Liver (tissue), 9 donors: ENCODE data around the gene RTP5. TPM values are rescaled to one million over a fixed set of nuclear protein-coding genes. Genes with fewer than 3 reads are reported as not detected.
"Not testable (repeated sequence)": the region's sequence is repeated elsewhere in the genome, so short reads cannot be mapped to it uniquely, and the experiment has no call there.

ENCODE experiments used
- DNase-seq: peaks from one replicate; pipeline ENCODE4 v3.0.0-alpha.2; 2017; ENCODE audit warnings: low spot score
- H3K27ac ChIP-seq, 2 donors: one replicate each; pipeline ENCODE4 v1.7.0; 2013; ENCODE audit warnings: inconsistent platforms in 2 of 2, low read length in 2 of 2, control low read depth in 1 of 2, low read depth in 1 of 2, mild to moderate bottlenecking in 1 of 2
- H3K27me3 ChIP-seq, 4 donors: one replicate each; pipeline versions ENCODE4 v1.6.1 to v1.7.0; 2013; ENCODE audit warnings: low read length in 3 of 4, inconsistent platforms in 1 of 4, mild to moderate bottlenecking in 1 of 4, moderate library complexity in 1 of 4; ENCODE audit not compliant: control insufficient read depth in 4 of 4, insufficient read depth in 4 of 4
- H3K36me3 ChIP-seq, 4 donors: one replicate each; pipeline versions ENCODE4 v1.6.1 to v1.7.0; 2013; ENCODE audit warnings: low read length in 3 of 4, mild to moderate bottlenecking in 3 of 4, low read depth in 1 of 4, moderate library complexity in 1 of 4; ENCODE audit not compliant: control insufficient read depth in 4 of 4, insufficient read depth in 3 of 4
- H3K4me1 ChIP-seq, 4 donors: one replicate each; pipeline versions ENCODE4 v1.6.1 to v1.7.0; 2013; ENCODE audit warnings: low read length in 3 of 4, mild to moderate bottlenecking in 3 of 4, moderate library complexity in 1 of 4; ENCODE audit not compliant: control insufficient read depth in 4 of 4, insufficient read depth in 4 of 4
- H3K4me3 ChIP-seq, 3 donors: one replicate each; pipeline versions ENCODE4 v1.6.1 to v1.7.0; 2013; ENCODE audit warnings: low read length in 3 of 3, control low read depth in 1 of 3, low read depth in 1 of 3, mild to moderate bottlenecking in 1 of 3
- H3K9ac ChIP-seq, 2 donors: one replicate each; pipeline ENCODE4 v1.7.0; 2013; ENCODE audit warnings: low read length in 2 of 2, mild to moderate bottlenecking in 2 of 2, moderate library complexity in 2 of 2, control low read depth in 1 of 2, low read depth in 1 of 2
- H3K9me3 ChIP-seq, 4 donors: one replicate each; pipeline versions ENCODE4 v1.6.1 to v1.7.0; 2013; ENCODE audit warnings: low read length in 3 of 4; ENCODE audit not compliant: control insufficient read depth in 4 of 4
- ATF3 ChIP-seq: IDR thresholded peaks from 2 replicates; pipeline ENCODE4 v1.6.1; 2016; ENCODE audit warnings: antibody characterized with exemption
- EGR1 ChIP-seq, 2 donors: IDR thresholded peaks; 2 replicates each; pipeline ENCODE4 v1.6.1; 2016 to 2018; ENCODE audit warnings: antibody characterized with exemption in 2 of 2, low read depth in 2 of 2
- FOXA1 ChIP-seq: IDR thresholded peaks from 2 replicates; pipeline ENCODE4 v1.6.1; 2016; ENCODE audit warnings: antibody characterized with exemption
- GABPA ChIP-seq, 2 donors: IDR thresholded peaks in 1 of 2; conservative IDR thresholded peaks in 1 of 2; 2 replicates each; pipeline ENCODE4 v1.6.1; 2016; ENCODE audit warnings: antibody characterized with exemption in 2 of 2, mild to moderate bottlenecking in 1 of 2, moderate library complexity in 1 of 2
- HNF4A ChIP-seq, 2 donors: conservative IDR thresholded peaks; 2 replicates each; pipeline ENCODE4 v1.6.1; 2016; ENCODE audit warnings: antibody characterized with exemption in 2 of 2, mild to moderate bottlenecking in 2 of 2
- HNF4G ChIP-seq: IDR thresholded peaks from 2 replicates; pipeline ENCODE4 v1.6.1; 2016; ENCODE audit warnings: antibody characterized with exemption
- JUND ChIP-seq, 2 donors: IDR thresholded peaks; 2 replicates each; pipeline ENCODE4 v1.6.1; 2016; ENCODE audit warnings: antibody characterized with exemption in 2 of 2
- NR2F2 ChIP-seq: IDR thresholded peaks from 2 replicates; pipeline ENCODE4 v1.6.1; 2016; ENCODE audit warnings: antibody characterized with exemption
- TAF1 ChIP-seq: conservative IDR thresholded peaks from 2 replicates; pipeline ENCODE4 v1.6.1; 2016; ENCODE audit warnings: antibody characterized with exemption, mild to moderate bottlenecking
- YY1 ChIP-seq: IDR thresholded peaks from 2 replicates; pipeline ENCODE4 v1.6.1; 2016; ENCODE audit warnings: antibody characterized with exemption, mild to moderate bottlenecking
- ZBTB33 ChIP-seq: IDR thresholded peaks from 2 replicates; pipeline ENCODE4 v1.6.1; 2016; ENCODE audit warnings: antibody characterized with exemption
- WGBS: extraction: QIAGEN DNeasy Blood & Tissue Kit; methylation state at CpG from one replicate; pipeline ENCODE4 v1.1.7; 2013; 5-methylcytosine and 5-hydroxymethylcytosine counted together
- polyA plus RNA-seq, 2 donors: library from polyadenylated mRNA; stranded (reverse) in 1 of 2; unstranded in 1 of 2; fragments of 200-250 nt in 1 of 2; fragments of >200 nt in 1 of 2; fragmentation: Nextera tagmentation in 1 of 2; extraction: Ambion mirVana in 1 of 2; gene quantifications; one replicate each; pipeline versions ENCODE4 v1.2.1 to v1.2.3, GENCODE V29; 2013 to 2015
- total RNA-seq, 2 donors: library from RNA; depleted of rRNA; stranded (reverse); fragments of >200 nt; gene quantifications; one replicate each; pipeline ENCODE4 v1.2.3, GENCODE V29; 2014
- TF ChIP-seq, protein P1 (sequence below): IDR thresholded peaks from 2 replicates; pipeline ENCODE4 v1.6.1; 2016; ENCODE audit warnings: antibody characterized with exemption
- TF ChIP-seq, protein P2 (sequence below): IDR thresholded peaks from 2 replicates; pipeline ENCODE4 v1.6.1; 2016; ENCODE audit warnings: antibody characterized with exemption, mild to moderate bottlenecking
- donor health status: healthy.
- donor health status: healthy.
- donor health status: healthy.
- donor health status: healthy.
- donor health status: healthy.

RTP5 gene
- total and polyA plus RNA-seq, 4 donors = under 0.01 to 0.03 TPM; not detected in 2

DNA sequence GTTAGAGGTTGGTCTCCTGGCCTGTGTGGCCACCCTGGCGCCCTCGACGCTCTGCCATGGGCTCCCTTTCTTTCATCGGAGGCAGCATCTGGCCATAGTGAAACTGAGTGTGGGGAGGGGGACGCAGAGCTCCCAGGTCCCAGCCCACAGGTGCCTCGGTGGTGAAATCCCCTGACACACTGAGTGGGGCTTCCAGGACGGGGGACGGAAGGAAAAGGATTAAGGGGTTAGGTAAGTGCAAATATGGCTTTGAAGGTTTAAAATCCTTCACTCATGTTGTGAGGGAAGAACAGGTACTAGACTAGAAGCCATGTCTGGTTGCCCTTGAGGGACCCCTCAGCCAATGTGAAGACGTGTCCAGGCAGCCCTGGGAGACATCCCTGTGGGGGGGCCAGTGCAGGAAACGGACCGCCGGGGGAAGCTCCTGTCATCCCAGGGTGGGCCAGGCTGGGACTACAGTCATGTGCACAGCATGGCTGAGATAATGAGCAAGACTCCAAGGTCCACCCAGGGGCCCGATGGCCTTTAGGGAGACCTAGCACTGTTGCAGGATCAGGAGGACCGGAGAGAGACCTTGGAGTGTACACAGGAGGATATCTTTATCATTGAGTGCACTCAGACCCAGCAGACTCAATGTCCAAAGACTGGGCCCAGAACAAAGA lies 36.3 kb downstream of the RTP5 start:
- Histone ChIP-seq H3K27me3 (no peaks in the 10 kb centered on the region), H3K4me3 (no peak overlapping the region), H3K9me3 (no peaks in the 10 kb centered on the region), H3K4me1 (peaks cover 3 to 15% (median 10%) of the 10 kb centered on the region in 4 donors), H3K36me3 (no peaks in the 10 kb centered on the region), H3K9ac (no peak overlapping the region), H3K27ac (no peak overlapping the region)
- TF ChIP-seq HNF4G (no peak), GABPA (IDR thresholded peaks at IDR 0.05 in 1 of 2, conservative IDR thresholded peaks at IDR 0.05 in 1 of 2) (no peak), ATF3 (no peak), HNF4A (conservative IDR thresholded peaks at IDR 0.05) (no peak), EGR1 (IDR thresholded peaks at IDR 0.05; ENCODE audit: low read depth in 2 of 2) (no peak), JUND (IDR thresholded peaks at IDR 0.05) (no peak), TAF1 (no peak), YY1 (no peak), NR2F2 (no peak), FOXA1 (no peak), ZBTB33 (no peak)
- TF ChIP-seq, protein P1, sequence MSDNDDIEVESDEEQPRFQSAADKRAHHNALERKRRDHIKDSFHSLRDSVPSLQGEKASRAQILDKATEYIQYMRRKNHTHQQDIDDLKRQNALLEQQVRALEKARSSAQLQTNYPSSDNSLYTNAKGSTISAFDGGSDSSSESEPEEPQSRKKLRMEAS = no peak
- TF ChIP-seq, protein P2, sequence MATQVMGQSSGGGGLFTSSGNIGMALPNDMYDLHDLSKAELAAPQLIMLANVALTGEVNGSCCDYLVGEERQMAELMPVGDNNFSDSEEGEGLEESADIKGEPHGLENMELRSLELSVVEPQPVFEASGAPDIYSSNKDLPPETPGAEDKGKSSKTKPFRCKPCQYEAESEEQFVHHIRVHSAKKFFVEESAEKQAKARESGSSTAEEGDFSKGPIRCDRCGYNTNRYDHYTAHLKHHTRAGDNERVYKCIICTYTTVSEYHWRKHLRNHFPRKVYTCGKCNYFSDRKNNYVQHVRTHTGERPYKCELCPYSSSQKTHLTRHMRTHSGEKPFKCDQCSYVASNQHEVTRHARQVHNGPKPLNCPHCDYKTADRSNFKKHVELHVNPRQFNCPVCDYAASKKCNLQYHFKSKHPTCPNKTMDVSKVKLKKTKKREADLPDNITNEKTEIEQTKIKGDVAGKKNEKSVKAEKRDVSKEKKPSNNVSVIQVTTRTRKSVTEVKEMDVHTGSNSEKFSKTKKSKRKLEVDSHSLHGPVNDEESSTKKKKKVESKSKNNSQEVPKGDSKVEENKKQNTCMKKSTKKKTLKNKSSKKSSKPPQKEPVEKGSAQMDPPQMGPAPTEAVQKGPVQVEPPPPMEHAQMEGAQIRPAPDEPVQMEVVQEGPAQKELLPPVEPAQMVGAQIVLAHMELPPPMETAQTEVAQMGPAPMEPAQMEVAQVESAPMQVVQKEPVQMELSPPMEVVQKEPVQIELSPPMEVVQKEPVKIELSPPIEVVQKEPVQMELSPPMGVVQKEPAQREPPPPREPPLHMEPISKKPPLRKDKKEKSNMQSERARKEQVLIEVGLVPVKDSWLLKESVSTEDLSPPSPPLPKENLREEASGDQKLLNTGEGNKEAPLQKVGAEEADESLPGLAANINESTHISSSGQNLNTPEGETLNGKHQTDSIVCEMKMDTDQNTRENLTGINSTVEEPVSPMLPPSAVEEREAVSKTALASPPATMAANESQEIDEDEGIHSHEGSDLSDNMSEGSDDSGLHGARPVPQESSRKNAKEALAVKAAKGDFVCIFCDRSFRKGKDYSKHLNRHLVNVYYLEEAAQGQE = no peak
- peak; percentile 30 for DNase-seq
- 92% methylated on average over 14 of the region's 14 CpGs for WGBS

DNA sequence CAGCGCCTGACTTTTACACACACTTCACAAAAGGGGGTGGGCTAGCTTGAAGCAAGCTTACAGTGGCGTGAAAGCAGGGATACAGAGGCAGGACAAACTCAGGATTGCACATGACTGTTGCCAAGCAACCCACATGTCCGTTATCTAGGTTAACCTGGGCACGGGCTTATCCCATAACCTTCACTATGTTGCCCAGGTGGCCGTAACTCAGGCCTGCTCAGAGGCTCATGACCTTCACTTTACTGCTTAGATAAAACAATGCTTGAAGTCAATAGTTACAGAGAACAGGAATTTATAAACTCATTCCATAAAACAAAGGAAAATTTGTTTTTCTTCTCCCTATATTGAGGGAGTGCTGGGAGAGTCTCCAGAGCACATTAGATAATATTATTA lies 36.8 kb downstream of the RTP5 start:
- not testable (repeated sequence) for DNase-seq
- 92% methylated on average over 5 of the region's 5 CpGs for whole genome bisulfite sequencing

More for the DNA sequence above, 36.8 kb downstream of the RTP5 start:
- H3K9me3 ChIP-seq, H3K36me3 ChIP-seq, H3K9ac ChIP-seq, H3K4me3 ChIP-seq, H3K27ac ChIP-seq, H3K27me3 ChIP-seq: not testable (repeated sequence)
- H3K4me1 ChIP-seq = peaks cover 3 to 15% (median 10%) of the 10 kb centered on the region in 4 donors
